Adrenal gland (tissue), 5 donors: ENCODE data around the gene LYPD1.

Experiments used
- CTCF ChIP-seq, 6 experiments: fragments of 450-650 bp in 4 of 6; fragments of 200-600 bp in 2 of 6; sonication (generic) in 1 of 6; IDR thresholded peaks; 1 replicate in 5 of 6; 2 replicates in 1 of 6; pipeline versions ENCODE4 v1.5.1 to v1.8.0; 2016 to 2021; ENCODE audit warnings: antibody characterized with exemption in 6 of 6, mild to moderate bottlenecking in 2 of 6, moderate library complexity in 1 of 6
- POLR2A ChIP-seq, 2 donors: fragments of 450-650 bp; IDR thresholded peaks; one replicate each; pipeline ENCODE4 v1.6.1; 2017; ENCODE audit warnings: antibody characterized with exemption in 2 of 2, mild to moderate bottlenecking in 2 of 2, moderate library complexity in 1 of 2
- donor health status: DM: no; HTN: no; CAD: no.

GRCh38 chr2:132638313-132639040 is 31.5 kb downstream of the LYPD1 start:
- no peak for TF ChIP-seq CTCF (IDR thresholded peaks at IDR 0.05)
- no peak for TF ChIP-seq POLR2A (IDR thresholded peaks at IDR 0.05)
